ENCODE results near the gene OGDHL.
A peak's percentile ranks its signal among the peaks of the same experiment; 100 is the strongest.

The OGDHL gene

DNA sequence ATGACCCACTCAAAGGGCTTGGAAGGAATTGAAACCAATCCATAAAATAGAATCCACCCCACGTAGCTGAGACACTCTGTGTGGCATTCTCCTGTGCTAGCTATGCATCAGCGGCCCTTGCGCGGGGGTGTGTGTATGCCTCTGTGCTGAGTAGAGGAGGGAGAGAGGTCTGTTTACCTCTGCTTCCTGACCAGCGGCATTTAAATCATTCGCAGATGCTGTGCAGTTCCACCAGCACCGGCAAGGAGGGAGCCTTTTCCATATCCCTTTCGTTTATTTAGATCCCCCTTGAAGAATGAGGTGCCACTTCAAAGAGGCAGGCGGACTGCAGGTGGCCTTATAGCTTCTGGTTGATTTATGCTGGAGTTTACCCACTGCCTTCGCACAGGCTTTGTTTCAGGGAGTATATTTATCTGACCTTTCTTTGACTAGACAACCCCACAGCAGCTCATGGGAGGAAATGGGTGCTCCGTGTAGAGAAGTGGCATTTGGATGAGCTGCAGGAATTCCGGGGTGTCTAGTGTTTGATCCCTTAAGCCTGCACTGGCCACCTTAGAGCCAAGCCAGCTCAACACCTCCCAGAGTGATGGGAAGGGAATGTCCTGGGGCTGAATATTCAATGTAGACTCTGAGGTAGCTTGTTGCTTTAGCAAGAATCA, 71.3 kb downstream of the OGDHL start:
- no peak for DNase-seq (ENCODE audit: low read depth, low spot score)

GRCh38 chr10:49689882-49690510, 72.1 kb downstream of the OGDHL start:
- DNase-seq (ENCODE audit: low read depth, low spot score), result peak; percentile 84

DNA sequence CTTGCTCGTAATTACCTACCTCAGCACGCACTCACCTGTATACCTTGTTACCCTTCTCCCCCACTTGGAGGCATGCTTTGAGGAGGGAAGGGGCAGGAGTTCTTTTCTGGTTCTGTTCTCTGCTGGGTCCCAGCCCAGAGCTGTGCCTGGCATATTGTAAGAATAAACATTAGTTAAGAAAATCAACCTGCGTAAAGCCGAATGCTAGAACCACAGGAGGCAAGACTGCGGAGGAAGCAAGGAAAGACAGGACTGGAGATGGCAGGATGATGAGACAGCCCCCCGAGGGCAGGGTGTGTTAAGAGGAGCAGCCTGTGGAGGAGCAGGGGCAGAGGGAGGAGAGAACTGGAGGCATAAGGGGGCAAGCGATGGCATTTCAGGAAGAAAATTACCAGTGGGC, 73.2 kb downstream of the OGDHL start:
- DNase-seq (ENCODE audit: low read depth, low spot score), result no peak

DNA sequence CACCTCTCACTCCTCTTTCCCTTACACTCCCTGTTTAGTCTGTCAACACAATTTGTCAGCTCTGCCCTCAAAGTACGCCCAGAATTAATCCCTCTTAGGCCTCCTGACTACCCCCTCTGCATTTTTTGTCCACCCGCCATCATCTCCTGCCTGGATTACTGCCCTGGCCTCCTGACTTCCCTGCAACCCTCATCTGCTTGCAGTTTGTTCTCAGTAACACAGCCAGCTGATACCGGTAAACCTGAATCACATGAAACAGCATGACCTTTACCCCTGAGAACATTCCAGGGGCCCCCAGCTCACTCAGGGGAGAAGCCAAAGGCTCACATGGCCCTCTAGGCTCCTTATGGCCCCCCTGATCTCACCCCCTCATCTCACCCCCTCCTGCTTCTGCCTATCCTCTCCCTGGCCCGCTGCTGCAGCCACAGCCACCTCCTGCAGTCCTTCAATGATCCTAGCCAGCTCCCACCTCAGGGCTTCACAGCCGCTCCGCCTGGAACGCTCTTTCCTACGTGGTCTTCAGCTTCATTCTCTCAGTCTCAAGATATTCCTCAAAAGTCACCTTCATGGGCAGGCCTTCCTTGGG, 73.8 kb downstream of the OGDHL start:
- DNase-seq (ENCODE audit: low read depth, low spot score), result no peak

DNA sequence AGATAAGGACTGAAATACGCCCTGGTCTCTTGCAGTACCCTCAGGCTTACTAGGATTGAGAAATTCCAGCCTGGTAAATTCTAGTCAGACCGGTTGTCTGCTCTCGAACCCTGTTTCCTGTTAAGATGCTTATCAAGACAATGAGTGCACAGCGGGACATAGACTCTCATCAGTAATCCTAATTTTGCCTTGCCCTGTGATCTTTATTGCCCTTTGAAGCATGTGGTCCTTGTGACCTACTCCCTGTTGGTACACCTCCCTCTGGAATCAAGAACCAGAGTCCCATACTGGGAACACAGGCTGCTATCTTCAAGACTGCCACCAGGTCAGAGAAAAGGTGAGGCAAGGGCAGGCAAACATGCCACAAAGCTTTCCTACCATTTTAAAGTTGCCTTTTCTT, 75.5 kb downstream of the OGDHL start:
- peak; percentile 42 for DNase-seq (ENCODE audit: low read depth, low spot score)

All from iPS DF 19.7 (cell line).